Stimulated activated CD8-positive, alpha-beta memory T cell treated with anti-CD3 and anti-CD28 coated beads, Interleukin-12 subunit alpha, Interleukin-12 subunit beta, amount 100 ng/mL, for 1 hour (primary cell): Measurements from ENCODE around the gene SPANXB1.
"Not testable (repeated sequence)": the region's sequence is repeated elsewhere in the genome, so short reads cannot be mapped to it uniquely, and the experiment has no call there.

Source experiments
- DNase-seq: peaks from one replicate; pipeline ENCODE4 v3.0.0-alpha.2; 2020; ENCODE audit warnings: low read depth

The SPANXB1 gene, protein sequence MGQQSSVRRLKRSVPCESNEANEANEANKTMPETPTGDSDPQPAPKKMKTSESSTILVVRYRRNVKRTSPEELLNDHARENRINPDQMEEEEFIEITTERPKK

GRCh38 chrX:141002568-141002967 is at the start of gene SPANXB1:
SPANXB1 (plus strand) TSS chrX:141002594; CDS start chrX:141002694, 100 bp downstream.
- DNase-seq, result not testable (repeated sequence)

- DNase-seq, result no peak
Measured at GRCh38 chrX:140967036-140967435, 35.4 kb upstream of the SPANXB1 start.

- DNase-seq, result no peak
Measured at GRCh38 chrX:140971099-140971795, 31.1 kb upstream of the SPANXB1 start.

GRCh38 chrX:140975472-140975871 is 26.9 kb upstream of the SPANXB1 start:
- DNase-seq, result no peak

DNA sequence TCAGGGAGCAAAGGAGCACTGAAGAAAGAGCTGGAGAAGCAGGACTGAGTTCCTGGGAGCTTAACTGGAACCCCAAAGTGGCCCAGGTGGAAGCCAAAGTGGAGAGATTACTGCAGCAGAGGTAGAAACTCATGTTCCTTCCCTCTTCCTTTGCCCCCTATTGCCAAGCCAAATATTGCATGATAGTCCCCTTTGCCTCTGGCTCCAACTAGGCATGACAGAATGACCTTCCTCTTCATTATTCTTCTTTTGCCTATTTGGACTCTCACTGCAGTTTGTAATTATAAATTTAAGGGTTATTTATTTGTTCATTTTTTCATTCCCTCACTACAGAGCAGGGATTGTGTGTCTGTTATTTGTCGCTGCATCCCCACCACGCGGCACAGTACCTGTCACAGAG is 22.1 kb upstream of the SPANXB1 start:
- DNase-seq, result no peak

DNA sequence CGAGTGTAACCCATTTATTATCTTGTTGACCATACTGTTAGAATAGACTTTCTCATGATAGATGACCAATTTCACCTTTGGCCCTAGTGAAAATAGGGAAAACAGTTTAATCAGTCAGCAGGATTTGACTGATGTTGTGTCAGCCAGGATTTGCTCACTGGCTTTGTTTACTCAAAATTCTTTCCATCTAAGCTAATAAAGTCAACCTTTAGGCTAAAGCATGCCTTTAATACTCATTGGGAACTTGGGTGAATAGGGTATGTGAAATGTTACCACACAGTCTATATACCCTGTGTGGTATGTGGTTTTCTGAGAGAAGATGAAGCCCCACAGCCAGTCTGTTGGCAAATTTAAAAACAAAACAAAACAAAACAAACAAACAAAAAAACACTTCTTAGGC is 18.7 kb upstream of the SPANXB1 start:
- no peak for DNase-seq

DNA sequence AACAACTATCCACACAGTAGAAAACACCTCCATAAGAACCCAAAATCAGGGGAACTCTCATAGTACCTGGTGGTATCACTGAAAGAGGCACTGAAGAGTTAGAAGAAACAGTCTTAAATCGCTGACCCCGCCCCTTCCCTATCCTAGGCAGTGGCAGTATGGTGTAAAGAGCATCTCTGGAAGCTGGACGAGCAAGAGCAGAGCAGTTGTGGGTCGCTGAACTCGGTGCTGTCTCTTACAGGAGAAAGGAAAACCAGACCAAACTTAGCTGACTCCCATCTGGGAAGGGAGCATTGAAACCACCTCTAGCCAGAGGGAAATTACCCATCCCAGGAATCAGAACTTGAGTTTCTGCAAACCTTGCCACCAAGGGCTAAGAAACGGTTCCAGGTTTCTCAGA is 2.8 kb downstream of the SPANXB1 start:
- DNase-seq, result not testable (repeated sequence)

GRCh38 chrX:141044246-141044645 is 41.9 kb downstream of the SPANXB1 start:
- not testable (repeated sequence) for DNase-seq

- DNase-seq, result not testable (repeated sequence)
Measured at GRCh38 chrX:141049878-141050277, 47.5 kb downstream of the SPANXB1 start.

- DNase-seq, result not testable (repeated sequence)
Measured at GRCh38 chrX:141052098-141052497, 49.7 kb downstream of the SPANXB1 start.
